NCI-H2227 treated with DMSO at 0.1 percent for 48 hours (cell line): ENCODE measurements around the gene MAML2.

Experiments
- DNase-seq: peaks from one replicate; lab custom pipeline; 2025; lab: John Stamatoyannopoulos, UW

Gene MAML2

DNA sequence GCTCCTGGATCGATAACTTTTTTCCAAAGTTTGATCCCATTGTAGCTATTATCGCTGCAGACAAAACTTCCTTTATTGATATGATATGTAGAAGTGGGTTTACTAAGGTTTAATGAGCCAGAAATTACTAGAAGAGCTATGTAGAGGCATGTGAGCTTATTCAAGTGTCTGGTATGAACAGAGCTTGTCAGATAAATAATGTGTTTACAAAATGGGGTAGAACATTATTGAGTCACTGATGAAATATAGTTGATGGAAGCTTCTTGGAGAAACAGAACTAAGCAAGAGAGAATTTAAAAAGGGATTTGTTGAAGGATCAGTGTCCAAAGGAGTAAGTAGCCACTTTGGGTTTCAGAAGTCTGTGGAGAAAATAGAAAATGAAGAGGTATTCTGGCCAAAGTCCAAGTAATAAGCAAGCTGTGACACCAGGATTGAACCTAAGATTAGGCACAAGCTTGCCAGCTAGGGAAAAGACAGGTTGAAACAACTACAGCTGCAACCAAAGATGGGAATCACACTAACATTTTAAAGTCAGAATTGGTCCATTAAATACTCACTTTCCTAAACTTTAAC, 104.3 kb downstream of the MAML2 start:
- DNase-seq = no peak

DNA sequence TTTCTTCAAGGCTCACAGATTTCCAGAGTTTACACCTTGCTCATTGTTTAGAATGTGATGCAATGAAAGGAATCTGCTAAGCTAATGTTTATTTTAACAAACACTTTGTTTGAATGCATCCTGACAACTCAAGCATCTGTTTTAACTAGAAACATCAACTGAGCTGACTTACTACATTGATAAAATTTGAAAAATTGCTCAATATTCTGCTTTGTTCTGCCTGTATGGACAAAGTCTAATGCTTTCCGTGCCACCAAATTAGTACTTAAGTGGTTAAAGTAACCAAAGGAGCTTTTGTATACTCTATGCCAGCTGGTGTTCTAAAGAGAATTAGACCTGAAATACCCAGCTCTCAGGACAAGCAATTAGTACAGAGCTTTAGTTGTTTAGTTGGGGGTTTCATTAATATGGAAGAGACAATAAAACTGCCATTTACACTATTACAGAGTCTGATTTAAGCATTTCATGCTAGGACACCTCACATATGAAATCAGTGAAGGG, 105.2 kb downstream of the MAML2 start:
- no peak for DNase-seq

DNA sequence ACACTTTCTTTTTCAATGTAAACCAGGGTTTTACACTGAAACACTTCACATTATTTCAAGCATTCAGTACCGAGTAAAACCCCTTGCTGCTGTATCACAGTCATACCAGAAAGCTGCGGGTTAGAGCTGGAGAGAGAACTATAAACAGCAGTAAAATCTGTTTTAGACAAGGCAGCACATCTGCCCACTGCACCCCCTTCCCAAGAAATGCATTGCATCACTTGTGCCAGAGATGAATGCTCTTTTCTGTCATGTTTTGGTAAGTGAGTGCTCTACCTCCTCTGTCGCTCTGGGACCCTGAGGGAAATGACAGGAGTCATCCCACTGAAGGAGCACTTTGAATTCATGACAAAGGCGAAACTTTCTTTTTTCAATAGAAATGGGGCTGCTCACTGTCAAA, 107.2 kb downstream of the MAML2 start:
- no peak for DNase-seq

DNA sequence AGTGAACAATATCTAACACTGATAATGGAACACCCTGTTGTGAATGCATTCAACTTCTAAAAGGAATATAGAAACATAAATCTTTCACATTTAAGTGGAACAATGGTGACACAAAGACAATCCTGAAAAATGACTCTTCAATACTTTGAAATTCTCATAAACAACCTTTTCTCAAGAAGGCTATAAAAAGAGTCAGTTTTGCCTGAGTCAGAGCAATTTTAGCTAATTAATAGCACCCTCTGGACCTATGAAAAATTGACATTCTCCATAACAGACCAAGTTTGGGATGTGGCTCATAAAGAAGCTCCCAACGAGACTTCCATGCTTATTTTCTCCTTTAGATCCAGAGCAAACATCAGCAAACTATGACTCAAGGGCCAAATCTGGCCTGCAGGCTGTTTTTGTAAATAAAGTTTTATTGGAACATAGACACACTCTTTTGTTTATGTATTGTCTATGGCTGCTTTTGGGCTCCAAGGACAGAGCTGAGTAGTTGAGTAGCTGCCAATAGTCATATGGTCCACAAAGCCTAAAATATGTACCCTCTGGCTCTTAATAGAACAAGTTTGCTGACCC, 108.0 kb downstream of the MAML2 start:
- DNase-seq = no peak

DNA sequence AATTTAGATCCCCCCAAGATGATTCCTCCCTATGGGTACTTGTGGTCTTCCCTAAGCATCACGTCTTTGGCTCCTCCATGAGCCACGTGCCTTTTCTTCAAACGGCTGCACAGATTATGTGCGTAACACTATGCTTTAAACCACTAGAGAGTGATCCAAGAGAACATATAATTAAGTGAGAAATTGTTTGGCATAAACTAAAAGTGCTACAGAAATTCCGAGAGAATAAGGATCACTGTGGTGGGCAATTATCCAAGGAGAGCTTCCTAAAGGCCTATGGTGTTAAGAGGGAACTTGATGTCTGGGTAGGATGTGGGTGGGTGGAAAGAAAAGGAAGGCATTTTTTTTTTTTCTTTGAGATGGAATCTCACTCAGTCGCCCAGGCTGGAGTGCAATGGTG, 110.9 kb downstream of the MAML2 start:
- peak; percentile 42 for DNase-seq

DNA sequence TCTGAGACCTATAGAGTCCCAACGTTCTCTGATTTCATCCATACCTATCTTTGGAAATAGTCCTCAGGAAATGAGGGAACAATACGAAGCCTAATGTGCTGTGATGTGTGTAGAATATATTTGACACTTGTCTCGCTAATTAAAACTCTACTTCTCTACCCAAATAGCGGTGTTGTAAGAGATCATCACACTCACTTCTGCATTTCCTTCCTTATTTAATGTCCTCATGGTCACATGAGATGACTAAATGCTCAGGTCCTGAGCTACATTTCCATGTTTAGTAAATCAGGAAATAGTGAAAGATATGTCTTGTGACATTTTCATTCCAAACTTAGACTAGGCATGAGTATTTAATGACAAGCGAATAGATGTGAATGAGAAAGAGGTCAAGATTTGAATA, 112.3 kb downstream of the MAML2 start:
- DNase-seq = no peak

DNA sequence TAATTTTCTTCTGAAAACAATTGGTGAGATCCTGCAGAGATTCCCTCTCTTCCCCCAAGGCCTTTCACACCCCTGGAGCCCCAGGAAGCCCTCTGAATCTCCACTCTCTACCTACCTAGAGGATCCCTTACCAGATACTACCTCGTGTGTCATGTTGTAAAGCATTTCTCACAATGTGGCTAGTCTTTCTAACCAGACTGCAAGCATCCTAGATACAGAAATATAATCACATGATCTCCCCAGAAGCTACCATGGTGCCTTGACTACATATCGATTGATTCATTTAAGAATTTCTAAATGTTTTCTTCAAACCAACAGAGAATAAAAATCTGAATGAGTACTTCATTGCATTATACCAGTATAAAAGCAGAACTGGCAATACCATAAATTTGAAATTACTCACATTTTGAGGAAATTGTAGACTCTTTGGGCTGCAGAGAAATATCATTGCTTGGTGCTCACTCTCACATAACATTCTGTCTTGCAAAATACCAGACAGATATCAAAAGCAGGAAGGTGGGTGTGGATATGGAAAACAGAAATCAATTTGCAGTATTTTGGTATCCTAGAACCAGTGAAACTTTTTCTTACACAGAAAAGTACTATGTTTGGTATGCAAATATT, 113.5 kb downstream of the MAML2 start:
- no peak for DNase-seq

DNA sequence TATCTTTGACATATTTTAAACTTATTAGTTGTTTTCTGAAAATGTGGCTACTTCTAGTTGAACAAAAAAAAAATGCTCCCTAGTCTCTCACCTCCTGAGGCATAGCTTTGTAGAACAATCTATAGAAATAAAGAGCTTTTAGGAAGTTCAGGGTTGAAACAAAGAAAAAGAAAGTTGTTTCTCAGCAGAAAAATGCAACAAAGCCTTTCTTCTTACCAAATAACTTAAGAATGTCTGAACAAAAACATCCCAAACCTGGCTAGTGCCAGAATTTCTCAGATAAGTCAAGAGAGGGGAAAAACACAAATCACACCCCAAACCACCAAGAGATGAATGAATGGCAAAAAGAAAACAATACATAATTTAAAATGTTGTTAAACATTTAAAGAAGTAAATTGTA, 114.1 kb downstream of the MAML2 start:
- DNase-seq = no peak

DNA sequence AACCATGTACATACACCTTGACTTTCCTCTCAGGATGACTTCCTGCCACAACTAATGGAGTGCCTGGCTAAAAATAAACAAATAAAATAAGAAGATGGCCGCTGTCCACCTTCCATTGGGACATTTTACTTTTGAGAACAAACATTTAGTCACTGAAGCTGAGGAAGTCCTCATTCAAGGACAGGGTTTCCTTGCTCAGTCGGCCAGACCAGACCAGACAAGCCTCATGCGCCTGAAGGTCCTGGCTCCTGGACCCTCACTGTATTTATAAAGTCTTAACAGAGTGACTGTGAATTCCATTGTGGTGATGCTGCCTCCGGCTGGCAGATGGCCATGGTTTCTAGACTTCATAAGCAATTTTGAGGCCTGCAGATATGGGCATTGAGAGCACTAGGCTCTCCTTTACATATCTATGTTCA, 114.5 kb downstream of the MAML2 start:
- no peak for DNase-seq

DNA sequence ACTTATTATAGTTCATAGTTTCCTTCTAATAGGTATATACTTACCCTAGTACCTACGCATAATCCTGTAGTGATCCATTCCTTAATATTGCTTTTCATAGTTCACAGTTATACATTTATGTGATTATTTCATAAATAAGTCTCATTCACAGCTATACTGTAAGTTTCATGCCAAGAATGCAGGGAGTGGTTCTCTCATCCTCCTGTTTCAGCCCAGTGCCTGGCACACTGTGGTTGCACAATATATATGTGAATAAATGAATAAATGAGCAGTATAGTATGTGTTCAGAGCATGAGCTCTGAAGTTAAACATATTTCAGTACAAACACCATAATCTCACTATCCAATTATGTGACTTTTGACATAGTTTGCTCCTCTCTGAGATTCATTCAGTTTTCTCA, 115.8 kb downstream of the MAML2 start:
- DNase-seq = no peak

DNA sequence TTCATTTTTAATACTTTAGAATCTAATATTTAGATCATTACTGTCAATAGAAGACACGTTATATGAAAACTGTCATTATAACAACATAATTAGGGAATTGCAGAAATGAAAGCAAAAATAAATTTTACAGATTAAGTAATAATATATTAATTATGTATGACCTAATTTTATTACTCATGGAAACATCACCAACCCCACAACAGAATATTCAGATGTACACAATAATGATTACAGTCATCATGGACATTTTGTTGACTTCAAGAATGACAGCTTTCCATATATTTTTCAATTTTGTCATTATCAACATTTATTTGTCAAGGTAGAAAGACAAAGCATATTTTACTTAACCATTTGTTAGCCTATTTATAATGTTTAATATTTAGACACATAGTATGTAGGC, 119.9 kb downstream of the MAML2 start:
- no peak for DNase-seq

DNA sequence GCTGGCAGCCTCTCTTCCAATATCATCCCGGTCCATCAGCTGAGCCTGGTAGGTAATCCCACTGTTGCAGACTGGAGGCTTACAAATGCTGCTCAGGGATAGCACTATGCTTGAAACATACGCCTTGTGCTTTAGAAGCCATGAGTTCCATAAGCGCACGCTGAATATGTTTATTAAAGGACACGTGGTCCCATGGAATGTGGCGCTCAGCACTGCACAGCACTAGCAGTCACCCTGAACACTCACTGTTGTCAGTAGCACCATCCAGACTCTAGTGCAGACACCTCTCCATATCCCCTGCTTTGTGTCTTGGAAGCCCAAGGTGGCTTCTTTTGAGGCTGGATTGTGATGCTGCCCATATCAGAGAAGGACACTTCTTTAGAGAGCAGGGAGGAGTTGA, 120.9 kb downstream of the MAML2 start:
- DNase-seq = peak; percentile 25

DNA sequence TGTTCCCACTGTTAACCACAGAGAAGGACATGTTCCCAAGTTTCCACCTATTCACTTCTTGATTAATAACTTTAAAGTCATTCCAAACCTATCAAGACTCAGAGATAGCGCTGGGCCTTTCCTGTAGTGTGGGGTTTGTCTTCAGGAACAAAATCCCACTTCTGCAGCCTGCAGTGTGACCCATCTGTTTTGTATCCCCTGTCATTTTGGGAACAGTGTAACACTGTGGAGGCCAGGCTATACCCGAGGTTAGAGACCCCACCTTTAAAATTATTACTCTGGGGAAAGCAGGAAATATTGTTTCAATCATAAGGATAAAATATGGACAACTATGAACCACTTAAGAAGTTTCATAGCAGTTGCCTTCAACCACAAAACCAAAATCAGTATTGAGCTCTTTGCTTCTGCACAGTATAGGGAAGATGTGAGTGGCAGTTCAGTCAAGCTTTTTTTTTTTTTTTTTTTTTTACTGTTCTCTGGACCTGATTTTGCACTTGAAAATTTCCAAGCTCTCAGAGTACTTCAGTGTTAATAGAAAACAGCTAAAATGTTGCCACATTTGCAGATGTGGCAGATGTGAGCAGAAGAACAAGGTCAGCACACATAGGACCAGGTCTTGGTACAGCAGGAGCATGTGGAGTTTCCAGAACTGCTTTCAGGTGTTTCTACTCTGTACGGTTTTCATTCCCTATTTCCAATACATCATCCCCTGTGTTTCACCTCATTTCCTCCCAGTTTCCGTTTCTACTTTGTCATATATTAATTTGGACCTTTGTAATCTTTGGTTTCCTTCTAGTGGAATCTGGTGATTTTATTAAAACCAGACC, 121.5 kb downstream of the MAML2 start:
- DNase-seq = no peak

DNA sequence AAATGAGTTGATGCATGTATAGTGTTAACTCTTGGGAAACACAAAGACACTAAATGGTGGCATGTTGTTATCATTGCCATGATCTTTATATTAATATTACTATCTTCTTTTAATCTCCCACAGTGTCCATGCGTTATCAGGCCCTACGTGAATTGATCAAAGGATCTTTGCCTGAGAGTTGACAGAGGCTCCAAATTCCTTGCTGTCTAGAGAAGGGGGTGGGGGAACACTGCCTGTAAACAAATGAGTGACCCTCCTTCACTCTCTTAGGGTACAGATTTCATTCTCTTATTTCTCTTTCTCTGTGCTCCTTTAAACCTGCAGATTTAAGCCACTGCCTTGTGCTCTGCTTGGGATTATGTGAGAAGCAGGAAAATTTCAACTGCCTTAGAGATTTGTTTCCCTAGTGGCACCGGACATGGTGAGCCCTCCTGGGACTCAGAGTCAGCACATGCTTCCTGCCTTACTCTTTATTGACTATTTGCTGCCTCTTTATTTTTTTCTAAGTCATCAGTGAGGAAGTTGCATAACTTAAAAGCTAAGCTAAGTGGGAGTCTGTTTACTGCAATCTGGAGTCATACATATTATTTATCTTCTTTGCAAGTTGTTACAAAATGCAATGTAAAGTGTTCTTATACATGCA, 122.9 kb downstream of the MAML2 start:
- no peak for DNase-seq

DNA sequence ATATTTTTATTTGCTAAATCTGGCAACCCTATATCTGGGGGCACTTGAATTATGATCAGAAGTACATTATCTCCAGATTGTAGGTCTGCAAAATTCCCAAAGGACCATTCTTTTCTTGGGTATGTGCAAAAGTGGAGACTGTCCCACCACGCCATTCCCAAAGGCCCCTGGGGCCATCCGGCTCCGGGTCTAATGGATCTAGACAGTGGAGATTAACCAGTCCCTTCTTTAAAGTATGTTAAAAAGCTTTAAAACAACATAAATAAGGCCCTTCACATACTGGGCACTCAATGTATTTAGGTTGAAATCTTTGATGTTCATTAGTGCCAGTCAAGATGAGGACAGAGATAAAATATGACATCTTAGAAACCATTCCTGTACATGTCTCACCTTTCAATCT, 124.1 kb downstream of the MAML2 start:
- DNase-seq = no peak

DNA sequence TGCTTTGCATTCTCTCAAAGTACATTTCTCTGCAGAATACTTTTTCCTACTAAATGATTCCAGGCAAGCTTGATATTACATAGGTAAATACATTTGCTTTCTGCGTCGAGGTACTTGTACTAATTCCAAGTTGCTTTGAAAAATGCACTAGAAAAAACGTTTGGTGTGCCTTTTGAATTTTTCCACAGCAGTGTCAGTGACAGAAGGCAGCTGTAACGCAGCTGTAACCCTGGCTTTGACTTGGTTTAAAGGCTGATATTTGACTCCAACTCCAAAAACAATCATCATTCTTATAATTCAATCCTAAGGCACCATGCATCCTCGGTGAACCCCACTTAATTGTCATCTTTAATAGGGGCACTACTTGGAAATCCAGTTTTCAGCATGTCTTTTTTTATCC, 125.0 kb downstream of the MAML2 start:
- DNase-seq = no peak

DNA sequence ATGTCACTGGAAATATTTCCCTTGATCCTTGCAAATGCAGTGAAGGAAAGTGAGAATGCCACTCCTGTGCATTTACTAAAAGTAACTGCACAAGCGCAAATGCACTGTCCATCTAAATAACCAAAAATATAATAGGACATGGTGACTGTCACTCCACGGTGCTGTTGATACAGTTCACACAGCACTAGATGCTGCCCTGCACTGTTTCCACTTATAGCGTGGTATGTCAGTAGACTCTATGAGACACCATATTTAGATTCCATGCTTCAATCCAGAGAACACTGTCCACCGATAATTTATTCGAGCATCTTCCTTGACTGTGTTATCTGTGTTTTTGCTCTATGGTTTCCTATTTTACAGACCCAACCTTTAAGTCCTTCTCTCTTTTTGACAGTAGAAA, 125.8 kb downstream of the MAML2 start:
- DNase-seq = no peak

DNA sequence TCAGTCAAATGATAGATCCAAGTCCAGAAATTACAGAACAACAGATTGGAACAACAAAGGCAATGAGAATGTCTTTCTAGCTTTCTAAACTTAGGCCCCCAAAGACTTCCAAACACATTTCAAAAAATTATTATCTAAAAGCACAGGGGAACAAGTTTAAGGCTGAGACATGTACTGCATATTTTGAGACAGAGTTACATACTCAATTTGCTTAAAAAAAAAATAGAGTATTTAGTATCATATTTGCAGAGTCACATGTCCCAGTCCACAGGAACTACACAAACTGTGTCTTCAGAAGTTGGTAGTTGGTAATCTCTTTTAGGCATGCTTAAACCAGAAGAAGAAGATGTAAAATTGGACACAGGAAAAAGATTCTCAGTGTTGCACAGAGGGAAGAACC, 127.2 kb downstream of the MAML2 start:
- DNase-seq = no peak

DNA sequence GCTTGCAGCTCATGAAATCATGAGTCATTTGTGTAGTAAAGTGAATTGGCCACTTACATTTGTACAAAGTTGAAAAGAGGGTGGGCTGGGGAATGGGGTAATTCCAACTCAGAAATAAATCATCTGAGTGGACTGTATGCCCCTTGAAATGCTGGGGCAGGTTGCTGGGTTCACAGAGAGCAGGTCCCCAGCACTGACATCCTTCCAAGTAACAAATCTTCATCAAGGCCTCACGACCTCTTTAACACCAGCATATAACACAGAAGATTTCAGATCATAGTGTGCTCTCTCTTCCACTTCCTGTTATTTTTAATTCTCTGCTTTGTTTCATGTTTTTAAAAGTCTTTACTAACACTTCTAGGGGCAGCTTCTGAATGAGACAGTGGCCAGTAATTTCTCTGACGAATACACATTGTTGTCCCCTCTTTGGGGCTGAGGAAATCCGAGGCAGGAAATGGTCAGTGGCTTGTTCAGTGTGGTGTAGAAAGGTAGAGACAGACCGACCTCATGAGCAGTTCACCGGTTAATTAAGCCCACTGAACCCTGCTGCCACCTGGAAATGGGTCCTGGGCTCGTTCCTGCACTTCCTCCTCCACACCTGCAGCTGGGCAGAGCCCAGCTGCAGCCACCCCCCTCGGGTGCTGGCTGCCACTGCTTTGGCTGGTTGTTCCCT, 127.7 kb downstream of the MAML2 start:
- no peak for DNase-seq

DNA sequence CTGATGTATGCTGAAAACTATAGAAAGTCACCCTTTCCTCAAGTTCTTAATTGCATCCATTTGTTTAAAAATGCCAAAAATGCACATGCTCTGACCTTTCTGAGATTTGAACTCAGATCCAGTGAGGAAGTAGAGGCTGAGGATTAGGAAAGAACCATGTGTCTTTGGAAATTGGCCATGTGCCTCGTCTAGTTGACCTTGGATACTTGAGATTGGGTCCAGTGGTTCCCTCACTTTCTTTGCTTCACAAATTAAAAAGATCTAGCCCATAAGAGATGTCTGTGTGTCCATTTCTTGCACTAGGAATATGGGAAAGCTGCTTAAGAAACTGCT, 128.3 kb downstream of the MAML2 start:
- no peak for DNase-seq

DNA sequence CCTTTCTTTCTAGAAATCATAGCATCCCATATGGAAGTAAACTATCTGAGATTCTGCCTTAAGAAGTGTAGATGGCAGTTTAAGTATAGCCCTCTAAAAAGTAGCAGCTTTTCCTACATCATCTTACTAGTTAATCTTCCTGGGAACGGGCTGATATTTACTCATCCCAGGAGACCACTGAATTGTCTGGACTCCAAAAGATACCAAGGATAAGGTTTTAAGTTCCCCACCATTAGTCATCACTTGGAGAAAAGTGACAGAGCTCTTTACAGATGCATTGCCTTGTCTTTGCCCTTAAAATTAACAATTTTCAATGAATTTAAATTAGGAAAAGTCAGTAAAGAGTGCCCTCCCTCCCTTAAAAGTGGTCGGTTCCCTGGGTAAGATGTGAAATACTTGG, 129.5 kb downstream of the MAML2 start:
- no peak for DNase-seq

DNA sequence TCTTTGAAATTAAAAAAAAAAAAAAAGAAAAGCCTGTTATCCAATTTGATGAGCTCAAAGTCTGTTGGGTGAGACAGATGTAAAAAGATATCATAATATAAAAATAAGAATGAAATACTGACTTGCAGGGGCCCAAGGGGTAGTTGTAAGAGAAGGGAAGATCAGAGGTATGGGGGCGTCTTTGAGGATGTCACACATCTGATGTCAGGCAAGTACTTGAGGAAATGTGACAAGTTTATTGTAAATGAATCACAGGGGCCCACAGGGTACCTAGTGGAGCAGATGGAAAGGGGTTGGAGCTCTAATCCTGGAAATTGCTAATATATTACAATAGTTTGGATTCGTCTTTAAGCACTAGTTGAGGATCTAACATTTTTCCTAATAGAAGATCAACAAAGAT, 131.6 kb downstream of the MAML2 start:
- no peak for DNase-seq
